NCI-H2029 treated with DMSO at 0.1 percent for 48 hours (cell line): ENCODE measurements around the gene DCAF10.
A peak's percentile ranks its signal among the peaks of the same experiment; 100 is the strongest.
"Not testable (repeated sequence)": the region's sequence is repeated elsewhere in the genome, so short reads cannot be mapped to it uniquely, and the experiment has no call there.

ENCODE experiments used
- DNase-seq: peaks from one replicate; lab custom pipeline; 2025; lab: John Stamatoyannopoulos, UW

Gene DCAF10

GRCh38 chr9:37908698-37909186 is 108.1 kb downstream of the DCAF10 start:
- DNase-seq = no peak

DNA sequence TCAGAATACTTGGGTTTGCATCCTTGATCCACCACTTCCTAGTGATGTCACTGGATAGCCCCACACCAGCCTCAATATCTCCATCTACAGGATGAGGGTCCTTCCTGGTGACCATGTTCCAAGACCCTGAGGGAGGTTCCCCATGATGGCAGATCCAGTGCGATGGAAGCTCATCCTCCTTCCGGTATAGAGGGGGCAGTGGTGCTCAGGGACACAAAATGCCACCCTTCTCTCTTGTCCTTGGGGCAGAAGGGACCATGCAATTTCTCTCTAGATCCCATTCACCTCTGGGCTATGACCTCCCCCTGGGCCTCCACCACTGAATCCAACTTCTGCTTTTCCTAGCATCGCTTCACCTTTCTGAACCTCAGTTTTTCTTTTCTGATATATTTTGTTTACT is 108.7 kb downstream of the DCAF10 start:
- DNase-seq = no peak

- not testable (repeated sequence) for DNase-seq
These were observed 109.2 kb downstream of the DCAF10 start for GRCh38 chr9:37909836-37910235.

- no peak for DNase-seq
These were observed 109.7 kb downstream of the DCAF10 start for GRCh38 chr9:37910271-37910670.

DNA sequence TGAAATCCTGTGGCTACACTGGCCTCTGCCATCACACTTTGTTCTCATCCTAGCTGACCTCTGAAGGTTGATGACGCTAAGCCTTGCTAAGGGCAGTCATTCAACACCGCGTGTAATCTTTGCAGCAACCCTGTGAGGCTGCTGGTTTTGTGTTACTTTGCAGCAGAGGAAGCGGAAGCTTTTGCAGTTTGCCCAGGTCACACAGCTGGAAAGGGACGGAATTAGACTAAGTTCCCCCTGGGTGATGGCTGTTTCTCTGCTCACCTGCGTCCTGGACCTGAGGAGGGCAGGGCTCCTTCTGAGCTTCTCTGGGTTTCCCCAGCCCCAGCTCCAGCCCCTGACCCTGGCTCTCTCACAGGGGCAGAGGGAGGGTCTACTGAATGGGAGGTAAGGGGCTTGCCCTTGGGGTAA is 110.7 kb downstream of the DCAF10 start:
- DNase-seq = no peak

DNA sequence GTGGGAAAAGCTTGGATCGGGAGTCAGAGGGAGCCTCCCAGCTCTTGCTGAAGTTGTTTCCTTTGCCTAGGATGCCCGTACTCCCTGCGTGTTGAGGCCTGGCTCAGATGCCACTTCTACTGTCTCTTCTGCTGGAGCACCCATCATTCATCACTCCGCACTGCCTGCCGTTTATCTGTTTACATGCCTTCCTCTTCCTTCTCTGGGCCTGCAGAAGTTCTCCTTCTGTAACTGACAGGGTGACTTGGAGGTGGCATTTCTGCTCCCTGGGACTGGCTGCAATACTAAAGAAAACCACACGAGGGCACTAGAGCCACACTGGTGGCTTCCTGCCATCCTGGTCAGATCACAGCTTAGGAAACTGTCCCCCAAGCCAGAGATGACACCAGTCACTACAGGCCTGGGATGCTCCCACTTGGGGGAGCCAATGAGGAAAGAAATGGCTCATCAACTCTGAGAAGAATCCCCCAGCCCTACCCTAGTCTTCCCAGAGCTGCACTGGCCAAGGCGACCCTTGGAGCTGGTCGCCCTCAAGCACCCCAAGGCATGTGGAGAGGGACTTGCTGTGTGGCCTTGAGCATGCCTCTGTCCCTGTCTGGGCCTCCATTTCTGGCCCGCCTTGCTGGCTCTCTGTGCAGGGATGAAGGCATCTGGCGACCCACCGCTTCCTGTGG is 113.0 kb downstream of the DCAF10 start:
- DNase-seq = peak; percentile 77

GRCh38 chr9:37914154-37914551 is 113.6 kb downstream of the DCAF10 start:
- no peak for DNase-seq

DNA sequence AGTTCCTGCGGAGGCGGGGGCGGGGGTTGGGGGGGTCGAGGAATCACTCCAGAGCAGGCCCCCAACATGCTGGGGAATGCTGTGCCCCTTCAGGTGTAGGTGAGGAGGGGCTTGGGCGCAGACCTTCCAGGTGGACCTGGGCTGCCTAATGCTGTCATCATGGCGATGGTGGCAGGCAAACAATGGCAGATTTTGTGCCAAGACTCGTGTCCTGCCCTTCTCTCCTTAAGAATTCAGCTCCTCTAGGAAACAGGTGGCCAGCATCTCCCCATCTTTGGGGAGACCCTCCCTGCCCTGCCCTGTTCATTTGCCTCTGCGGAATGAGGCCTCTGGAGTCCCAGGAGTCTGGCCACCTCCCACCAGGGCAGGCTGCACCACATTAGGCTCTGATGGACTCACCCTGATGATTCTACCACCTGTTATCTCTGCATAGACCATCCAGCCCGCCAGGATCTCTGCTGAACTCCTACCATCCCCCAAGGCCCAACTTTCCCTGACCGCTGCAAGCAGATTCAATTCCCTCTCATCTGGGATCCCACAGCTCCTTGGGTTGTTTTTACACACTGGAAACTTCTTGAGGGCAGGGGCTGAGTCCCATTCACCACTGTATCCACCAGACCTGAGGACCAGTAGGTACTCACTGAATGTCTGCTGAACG is 114.2 kb downstream of the DCAF10 start:
- no peak for DNase-seq

- DNase-seq = no peak
These were observed 115.4 kb downstream of the DCAF10 start for GRCh38 chr9:37915911-37916470.

GRCh38 chr9:37916471-37917312 is 116.1 kb downstream of the DCAF10 start:
- no peak for DNase-seq
